MM.1S (cell line): ENCODE measurements around the gene ZFP69B.

Source experiments
- EZH2 ChIP-seq: fragments of 300-600 bp; sonication (generic); optimal IDR thresholded peaks from 2 replicates; pipeline ENCODE3; 2017; ENCODE audit warnings: low read depth, mild to moderate bottlenecking, antibody characterized with exemption, low read length, mixed read lengths
- TF ChIP-seq, protein P1 (sequence below): fragments of 300-600 bp; sonication (generic); IDR thresholded peaks from 2 replicates; pipeline ENCODE4 v1.5.1; 2016; ENCODE audit warnings: antibody characterized with exemption, low read length, mixed read lengths

DNA sequence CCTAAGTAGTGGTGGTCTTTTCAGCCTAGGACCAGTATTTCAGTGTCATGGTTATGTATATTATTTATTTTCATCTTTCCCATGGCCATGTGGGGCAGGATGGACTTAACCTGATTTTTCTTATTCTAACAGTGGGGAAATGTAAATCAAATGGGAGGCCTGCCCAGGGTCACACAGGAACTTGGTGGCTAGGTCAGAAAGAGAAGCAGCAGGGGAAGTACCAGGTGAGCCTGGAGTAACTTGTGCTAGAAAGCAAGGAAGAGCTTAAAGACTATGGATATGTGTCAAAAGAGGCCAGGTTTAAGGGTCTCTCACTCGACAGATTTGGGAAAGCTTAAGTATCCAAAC, 936 bp downstream of the ZFP69B start:
- TF ChIP-seq, protein P1, sequence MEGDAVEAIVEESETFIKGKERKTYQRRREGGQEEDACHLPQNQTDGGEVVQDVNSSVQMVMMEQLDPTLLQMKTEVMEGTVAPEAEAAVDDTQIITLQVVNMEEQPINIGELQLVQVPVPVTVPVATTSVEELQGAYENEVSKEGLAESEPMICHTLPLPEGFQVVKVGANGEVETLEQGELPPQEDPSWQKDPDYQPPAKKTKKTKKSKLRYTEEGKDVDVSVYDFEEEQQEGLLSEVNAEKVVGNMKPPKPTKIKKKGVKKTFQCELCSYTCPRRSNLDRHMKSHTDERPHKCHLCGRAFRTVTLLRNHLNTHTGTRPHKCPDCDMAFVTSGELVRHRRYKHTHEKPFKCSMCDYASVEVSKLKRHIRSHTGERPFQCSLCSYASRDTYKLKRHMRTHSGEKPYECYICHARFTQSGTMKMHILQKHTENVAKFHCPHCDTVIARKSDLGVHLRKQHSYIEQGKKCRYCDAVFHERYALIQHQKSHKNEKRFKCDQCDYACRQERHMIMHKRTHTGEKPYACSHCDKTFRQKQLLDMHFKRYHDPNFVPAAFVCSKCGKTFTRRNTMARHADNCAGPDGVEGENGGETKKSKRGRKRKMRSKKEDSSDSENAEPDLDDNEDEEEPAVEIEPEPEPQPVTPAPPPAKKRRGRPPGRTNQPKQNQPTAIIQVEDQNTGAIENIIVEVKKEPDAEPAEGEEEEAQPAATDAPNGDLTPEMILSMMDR = no peak
- TF ChIP-seq EZH2 = no peak
